SK-N-MC (cell line): Measurements from ENCODE around the gene COMTD1.

Experiments
- EZH2 ChIP-seq: fragments of 200-600 bp; sonication (generic); IDR thresholded peaks from one replicate; pipeline ENCODE4 v1.6.1; 2017; ENCODE audit warnings: antibody characterized with exemption
- FOXP2 ChIP-seq: optimal IDR thresholded peaks from 2 replicates; pipeline ENCODE3; 2011; ENCODE audit warnings: mild to moderate bottlenecking, moderate library complexity; ENCODE audit not compliant: insufficient read depth; ENCODE audit errors: extremely low read length, control extremely low read depth
- POLR2AphosphoS5 ChIP-seq: IDR thresholded peaks from 2 replicates; pipeline ENCODE4 v1.6.1; 2012; ENCODE audit warnings: mild to moderate bottlenecking, low read depth, low read length, borderline replicate concordance

DNA sequence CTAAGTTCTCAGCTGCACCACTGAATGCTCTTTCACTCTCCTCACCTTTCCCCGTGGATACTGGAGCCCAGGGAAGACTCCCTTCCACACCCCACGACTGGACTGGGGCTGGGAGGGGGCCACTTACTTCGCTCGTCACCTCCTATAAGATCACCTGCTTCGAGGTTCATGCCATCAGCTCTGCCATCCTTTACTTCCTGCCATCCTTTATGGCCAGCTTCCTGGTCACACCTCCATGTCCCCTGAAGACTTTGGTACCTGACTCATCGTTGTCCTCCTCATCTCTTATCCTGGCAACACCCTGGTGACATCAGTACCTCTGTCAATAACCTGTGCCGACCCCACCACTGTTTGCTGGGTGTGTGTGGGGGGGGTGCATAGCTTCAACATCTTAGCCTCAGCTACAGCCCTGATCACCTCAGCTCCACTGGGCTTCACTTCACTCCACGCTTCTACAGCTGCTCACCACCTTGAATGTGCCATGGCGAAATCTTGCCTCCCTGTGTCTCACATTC lies 33.9 kb downstream of the COMTD1 start:
- TF ChIP-seq POLR2AphosphoS5 (no peak), EZH2 (no peak), FOXP2 (no peak)
